ENCODE data around the gene TARS2.

Gene TARS2

GRCh38 chr1:150554086-150554452 lies 66.8 kb downstream of the TARS2 start:
- no peak overlapping the region for H3K4me3 ChIP-seq (replicated peaks in 1 of 2; ENCODE audit: low read depth in 2 of 2, low read length in 2 of 2)
- DNase-seq (ENCODE audit: low read depth in 2 of 2) = no peak
- TF ChIP-seq CTCF (IDR thresholded peaks at IDR 0.05; ENCODE audit: low read depth, low read length) = no peak

DNA sequence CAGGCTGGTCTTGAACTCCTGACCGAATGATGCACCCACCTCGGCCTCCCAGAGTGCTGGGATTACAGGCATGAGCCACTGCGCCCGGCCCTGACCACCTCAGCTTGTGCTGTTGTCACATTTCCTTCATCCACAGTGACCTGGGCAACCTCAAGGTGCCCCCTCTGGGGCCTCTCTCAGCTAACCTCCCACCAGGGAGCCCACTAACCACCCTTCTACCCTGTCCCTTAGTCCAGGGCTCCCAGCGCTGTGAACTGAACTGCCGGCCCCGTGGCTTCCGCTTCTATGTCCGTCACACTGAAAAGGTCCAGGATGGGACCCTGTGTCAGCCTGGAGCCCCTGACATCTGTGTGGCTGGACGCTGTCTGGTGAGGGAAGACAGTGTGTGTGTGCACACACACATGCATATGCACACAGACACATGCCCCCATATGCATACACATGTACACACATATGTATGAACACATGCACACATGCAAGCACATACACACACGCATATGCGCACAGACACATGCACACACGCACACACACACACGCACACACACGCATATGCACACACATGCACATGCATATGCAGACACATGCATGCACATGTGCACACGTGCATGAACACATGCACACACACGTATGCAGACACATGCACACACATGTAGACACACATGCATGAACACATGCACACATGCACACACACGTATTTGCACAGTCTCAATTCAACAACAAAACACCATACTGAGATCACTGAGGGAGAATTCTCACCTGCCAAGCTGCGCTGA lies 68.2 kb downstream of the TARS2 start:
- DNase-seq (ENCODE audit: low read depth in 2 of 2) = no peak
- H3K4me3 ChIP-seq (replicated peaks in 1 of 2; ENCODE audit: low read depth in 2 of 2, low read length in 2 of 2) = no peak overlapping the region
- TF ChIP-seq CTCF (IDR thresholded peaks at IDR 0.05; ENCODE audit: low read depth, low read length) = no peak

- DNase-seq (ENCODE audit: low read depth in 2 of 2) = no peak
- no peak overlapping the region for H3K4me3 ChIP-seq (replicated peaks in 1 of 2; ENCODE audit: low read depth in 2 of 2, low read length in 2 of 2)
- no peak for TF ChIP-seq CTCF (IDR thresholded peaks at IDR 0.05; ENCODE audit: low read depth, low read length)
These were observed 69.0 kb downstream of the TARS2 start for GRCh38 chr1:150555971-150556865.

GRCh38 chr1:150557065-150557600 lies 69.9 kb downstream of the TARS2 start:
- TF ChIP-seq CTCF (IDR thresholded peaks at IDR 0.05; ENCODE audit: low read depth, low read length) = no peak
- H3K4me3 ChIP-seq (replicated peaks in 1 of 2; ENCODE audit: low read depth in 2 of 2, low read length in 2 of 2) = no peak overlapping the region
- no peak for DNase-seq (ENCODE audit: low read depth in 2 of 2)
